ENCODE data around the gene NGF. TPM values are rescaled to one million over a fixed set of nuclear protein-coding genes. Genes with fewer than 3 reads are reported as not detected.

NGF gene
- total and polyA plus RNA-seq, 2 of the 8 experiments (the other 6 are each of a cell fraction or from before 2014, with no cell fraction given) = 1.6 TPM; not detected in 1

- TF ChIP-seq CHD1 (IDR thresholded peaks at IDR 0.05; ENCODE audit: low read depth, low read length) = no peak
These were observed 98.6 kb downstream of the NGF start (continued) for GRCh38 chr1:115239426-115239825.

GRCh38 chr1:115239148-115239422 lies 99.0 kb downstream of the NGF start:
- no peak overlapping the region for H3K9ac ChIP-seq (replicated peaks in 1 of 4; ENCODE audit: extremely low read depth in 1 of 4, low read depth in 3 of 4, low read length in 3 of 4)

More at GRCh38 chr1:115239148-115239422, 99.0 kb downstream of the NGF start:
- CTCF ChIA-PET (ENCODE audit: partially characterized antibody) = interaction anchor here (0.8 to 1.3 kb wide), 4 partner anchors 13 to 268 kb away, joined by 3 to 4 read pairs (median 4); no protein-coding TSS in a partner anchor
- Histone ChIP-seq H3K79me1 (ENCODE audit: low read depth, low read length) (no peaks in the 10 kb centered on the region), H2BK120ac (replicated peaks; ENCODE audit: low read depth, low read length) (no peak overlapping the region), H3K27me3 (replicated peaks in 1 of 4; ENCODE audit: control insufficient read depth in 3 of 4, extremely low read depth in 1 of 4, insufficient read depth in 3 of 4, low read length in 3 of 4) (peaks cover 0 to 1% (median 0%) of the 10 kb centered on the region in 4 experiments; a peak in 1 of 7 replicates), H3K56ac (replicated peaks; ENCODE audit: insufficient read length, low read depth, low read length) (no peak overlapping the region), H3K23me2 (ENCODE audit: low read depth, low read length) (no peaks in the 10 kb centered on the region), H3K9me3 (ENCODE audit: insufficient read depth in 2 of 2, low read depth in 1 of 2, low read length in 1 of 2) (no peaks in the 10 kb centered on the region), H4K91ac (replicated peaks; ENCODE audit: insufficient read length, low read length) (no peak overlapping the region), H3K14ac (ENCODE audit: insufficient read length) (no peak overlapping the region), H4K5ac (ENCODE audit: insufficient read length, low read depth, low read length) (no peak overlapping the region), H3K4ac (replicated peaks; ENCODE audit: insufficient read length, low read depth, low read length) (no peak overlapping the region), H2AFZ (ENCODE audit: low read length) (no peak overlapping the region), H3K4me3 (ENCODE audit: extremely low read depth in 1 of 4, insufficient read depth in 2 of 4, low read depth in 3 of 4, low read length in 4 of 4) (no peak overlapping the region), H3K4me2 (ENCODE audit: insufficient read depth in 1 of 2, low read depth in 2 of 2, low read length in 2 of 2) (no peak overlapping the region), H3K79me2 (ENCODE audit: control insufficient read depth in 1 of 2, insufficient read depth in 2 of 2, low read length in 2 of 2) (no peaks in the 10 kb centered on the region), H3K4me1 (replicated peaks in 1 of 4; ENCODE audit: control insufficient read depth in 3 of 4, insufficient read depth in 4 of 4, low read length in 3 of 4) (no peaks in the 10 kb centered on the region), H2BK5ac (ENCODE audit: low read depth, low read length) (no peak overlapping the region), H2BK12ac (ENCODE audit: low read depth, low read length) (no peak overlapping the region), H4K8ac (ENCODE audit: extremely low read depth, insufficient read depth, low read length) (no peak overlapping the region), H2BK15ac (ENCODE audit: low read length) (no peak overlapping the region), H2BK20ac (ENCODE audit: low read length) (no peak overlapping the region), H3K36me3 (ENCODE audit: control insufficient read depth in 2 of 4, insufficient read depth in 4 of 4, low read length in 3 of 4) (no peaks in the 10 kb centered on the region), H3K23ac (ENCODE audit: insufficient read length) (no peak overlapping the region), H3K27ac (ENCODE audit: low read depth, low read length) (no peak overlapping the region), H2AK5ac (ENCODE audit: low read depth, low read length) (no peak overlapping the region), H3K18ac (ENCODE audit: extremely low read depth, low read length) (no peak overlapping the region), H4K20me1 (replicated peaks in 1 of 2; ENCODE audit: control insufficient read depth in 1 of 2, insufficient read depth in 2 of 2, low read length in 2 of 2) (no peaks in the 10 kb centered on the region)
- POLR2A ChIA-PET (ENCODE audit: partially characterized antibody) = no interaction called here
- DNase-seq (ENCODE audit: low read depth in 1 of 2, low spot score in 2 of 2) = no peak
- FAIRE-seq = no peak
- TF ChIP-seq ATF2 (IDR thresholded peaks at IDR 0.05; ENCODE audit: low read length) = no peak
- no peak for TF ChIP-seq KDM4A (IDR thresholded peaks at IDR 0.05; ENCODE audit: low read depth, low read length, severe bottlenecking)

All from H1 (cell line).